ENCODE results near the gene MUC4. TPM values are rescaled to one million over a fixed set of nuclear protein-coding genes. Genes with fewer than 3 reads are reported as not detected.
"Not testable (repeated sequence)": the region's sequence is repeated elsewhere in the genome, so short reads cannot be mapped to it uniquely, and the experiment has no call there.

Gene MUC4
- total and polyA plus RNA-seq, 2 donors, result 0.14 to 1.3 TPM

GRCh38 chr3:195800240-195800639 lies 11.5 kb downstream of the MUC4 start:
- DNase-seq (ENCODE audit: low read depth in 6 of 9, low spot score in 9 of 9), result no peak
- H3K27ac ChIP-seq (ENCODE audit: low read depth in 1 of 2, low read length in 1 of 2), result no peak overlapping the region
- WGBS, result 98% methylated on average over 6 of the region's 6 CpGs
- no peak overlapping the region for H3K4me3 ChIP-seq (ENCODE audit: low read length in 2 of 2)
- no peaks in the 10 kb centered on the region for H3K36me3 ChIP-seq (ENCODE audit: control insufficient read depth in 2 of 2, insufficient read depth in 2 of 2, low read length in 1 of 2)
- peaks cover 32 to 46% of the 10 kb centered on the region in 2 donors for H3K4me1 ChIP-seq (ENCODE audit: control insufficient read depth in 2 of 2, insufficient read depth in 2 of 2, low read length in 2 of 2)
- no peaks in the 10 kb centered on the region for H3K9me3 ChIP-seq (ENCODE audit: control insufficient read depth in 2 of 2, insufficient read depth in 1 of 2, low read length in 1 of 2)
- H3K27me3 ChIP-seq (ENCODE audit: control insufficient read depth in 2 of 2, insufficient read depth in 1 of 2, low read length in 1 of 2), result peaks cover 0 to 10% of the 10 kb centered on the region in 2 donors

GRCh38 chr3:195796795-195797194 lies 14.9 kb downstream of the MUC4 start:
- Histone ChIP-seq H3K36me3 (ENCODE audit: control insufficient read depth in 2 of 2, insufficient read depth in 2 of 2, low read length in 1 of 2) (no peaks in the 10 kb centered on the region), H3K27ac (ENCODE audit: low read depth in 1 of 2, low read length in 1 of 2) (no peak overlapping the region), H3K27me3 (ENCODE audit: control insufficient read depth in 2 of 2, insufficient read depth in 1 of 2, low read length in 1 of 2) (peaks cover 0 to 6% of the 10 kb centered on the region in 2 donors), H3K9me3 (ENCODE audit: control insufficient read depth in 2 of 2, insufficient read depth in 1 of 2, low read length in 1 of 2) (no peaks in the 10 kb centered on the region), H3K4me3 (ENCODE audit: low read length in 2 of 2) (no peak overlapping the region), H3K4me1 (ENCODE audit: control insufficient read depth in 2 of 2, insufficient read depth in 2 of 2, low read length in 2 of 2) (peaks cover 3 to 11% of the 10 kb centered on the region in 2 donors)
- WGBS, result 98% methylated on average over 11 of the region's 11 CpGs
- DNase-seq (ENCODE audit: low read depth in 6 of 9, low spot score in 9 of 9), result no peak

- no peaks in the 10 kb centered on the region for H3K27me3 ChIP-seq (ENCODE audit: control insufficient read depth in 2 of 2, insufficient read depth in 1 of 2, low read length in 1 of 2)
- no peaks in the 10 kb centered on the region for H3K36me3 ChIP-seq (ENCODE audit: control insufficient read depth in 2 of 2, insufficient read depth in 2 of 2, low read length in 1 of 2)
- H3K4me3 ChIP-seq (ENCODE audit: low read length in 2 of 2), result no peak overlapping the region
- 93% methylated on average over 8 of the region's 8 CpGs for WGBS
- H3K4me1 ChIP-seq (ENCODE audit: control insufficient read depth in 2 of 2, insufficient read depth in 2 of 2, low read length in 2 of 2), result no peaks in the 10 kb centered on the region
- DNase-seq (ENCODE audit: low read depth in 6 of 9, low spot score in 9 of 9), result no peak
- H3K27ac ChIP-seq (ENCODE audit: low read depth in 1 of 2, low read length in 1 of 2), result no peak overlapping the region
- H3K9me3 ChIP-seq (ENCODE audit: control insufficient read depth in 2 of 2, insufficient read depth in 1 of 2, low read length in 1 of 2), result no peaks in the 10 kb centered on the region
These were observed 17.0 kb downstream of the MUC4 start for GRCh38 chr3:195794708-195795107.

- WGBS, result 82% methylated on average over 6 of the region's 6 CpGs
- H3K4me1 ChIP-seq (ENCODE audit: control insufficient read depth in 2 of 2, insufficient read depth in 2 of 2, low read length in 2 of 2); DNase-seq (ENCODE audit: low read depth in 6 of 9, low spot score in 9 of 9); H3K9me3 ChIP-seq (ENCODE audit: control insufficient read depth in 2 of 2, insufficient read depth in 1 of 2, low read length in 1 of 2); H3K27ac ChIP-seq (ENCODE audit: low read depth in 1 of 2, low read length in 1 of 2); H3K36me3 ChIP-seq (ENCODE audit: control insufficient read depth in 2 of 2, insufficient read depth in 2 of 2, low read length in 1 of 2); H3K4me3 ChIP-seq (ENCODE audit: low read length in 2 of 2); H3K27me3 ChIP-seq (ENCODE audit: control insufficient read depth in 2 of 2, insufficient read depth in 1 of 2, low read length in 1 of 2): not testable (repeated sequence)
These were observed 19.1 kb downstream of the MUC4 start for GRCh38 chr3:195792621-195793020.

- Histone ChIP-seq H3K4me1 (ENCODE audit: control insufficient read depth in 2 of 2, insufficient read depth in 2 of 2, low read length in 2 of 2) (no peaks in the 10 kb centered on the region), H3K9me3 (ENCODE audit: control insufficient read depth in 2 of 2, insufficient read depth in 1 of 2, low read length in 1 of 2) (peaks cover 0 to 6% of the 10 kb centered on the region in 2 donors), H3K36me3 (ENCODE audit: control insufficient read depth in 2 of 2, insufficient read depth in 2 of 2, low read length in 1 of 2) (no peaks in the 10 kb centered on the region), H3K27me3 (ENCODE audit: control insufficient read depth in 2 of 2, insufficient read depth in 1 of 2, low read length in 1 of 2) (no peaks in the 10 kb centered on the region), H3K27ac (ENCODE audit: low read depth in 1 of 2, low read length in 1 of 2) (no peak overlapping the region), H3K4me3 (ENCODE audit: low read length in 2 of 2) (no peak overlapping the region)
- no peak for DNase-seq (ENCODE audit: low read depth in 6 of 9, low spot score in 9 of 9)
- WGBS, result 90% methylated on average over 4 of the region's 4 CpGs
These were observed 20.8 kb downstream of the MUC4 start for GRCh38 chr3:195790901-195791300.

- 94% methylated on average over 26 of the region's 26 CpGs for WGBS
- Histone ChIP-seq H3K9me3 (ENCODE audit: control insufficient read depth in 2 of 2, insufficient read depth in 1 of 2, low read length in 1 of 2) (peaks cover 0 to 17% of the 10 kb centered on the region in 2 donors), H3K27ac (ENCODE audit: low read depth in 1 of 2, low read length in 1 of 2) (no peak overlapping the region)
These were observed 22.8 kb downstream of the MUC4 start for GRCh38 chr3:195788711-195789581.

GRCh38 chr3:195785781-195786405 lies 25.8 kb downstream of the MUC4 start:
- not testable (repeated sequence) for DNase-seq (ENCODE audit: low read depth in 6 of 9, low spot score in 9 of 9); H3K27ac ChIP-seq (ENCODE audit: low read depth in 1 of 2, low read length in 1 of 2); H3K4me3 ChIP-seq (ENCODE audit: low read length in 2 of 2); H3K4me1 ChIP-seq (ENCODE audit: control insufficient read depth in 2 of 2, insufficient read depth in 2 of 2, low read length in 2 of 2); H3K27me3 ChIP-seq (ENCODE audit: control insufficient read depth in 2 of 2, insufficient read depth in 1 of 2, low read length in 1 of 2); H3K36me3 ChIP-seq (ENCODE audit: control insufficient read depth in 2 of 2, insufficient read depth in 2 of 2, low read length in 1 of 2)
- peaks cover under 1 to 21% of the 10 kb centered on the region in 2 donors for H3K9me3 ChIP-seq (ENCODE audit: control insufficient read depth in 2 of 2, insufficient read depth in 1 of 2, low read length in 1 of 2)
- 87% methylated on average over 21 of the region's 21 CpGs for WGBS

More at GRCh38 chr3:195788711-195789581, 22.8 kb downstream of the MUC4 start:
- H3K4me1 ChIP-seq (ENCODE audit: control insufficient read depth in 2 of 2, insufficient read depth in 2 of 2, low read length in 2 of 2), result no peaks in the 10 kb centered on the region
- H3K36me3 ChIP-seq (ENCODE audit: control insufficient read depth in 2 of 2, insufficient read depth in 2 of 2, low read length in 1 of 2), result no peaks in the 10 kb centered on the region
- H3K4me3 ChIP-seq (ENCODE audit: low read length in 2 of 2), result no peak overlapping the region
- H3K27me3 ChIP-seq (ENCODE audit: control insufficient read depth in 2 of 2, insufficient read depth in 1 of 2, low read length in 1 of 2), result no peaks in the 10 kb centered on the region
- no peak for DNase-seq (ENCODE audit: low read depth in 6 of 9, low spot score in 9 of 9)

GRCh38 chr3:195784031-195784430 lies 27.7 kb downstream of the MUC4 start:
- not testable (repeated sequence) for H3K4me1 ChIP-seq (ENCODE audit: control insufficient read depth in 2 of 2, insufficient read depth in 2 of 2, low read length in 2 of 2); H3K4me3 ChIP-seq (ENCODE audit: low read length in 2 of 2); DNase-seq (ENCODE audit: low read depth in 6 of 9, low spot score in 9 of 9); H3K27me3 ChIP-seq (ENCODE audit: control insufficient read depth in 2 of 2, insufficient read depth in 1 of 2, low read length in 1 of 2); H3K27ac ChIP-seq (ENCODE audit: low read depth in 1 of 2, low read length in 1 of 2); H3K36me3 ChIP-seq (ENCODE audit: control insufficient read depth in 2 of 2, insufficient read depth in 2 of 2, low read length in 1 of 2)
- WGBS, result 92% methylated on average over 14 of the region's 14 CpGs
- peaks cover 3 to 24% of the 10 kb centered on the region in 2 donors for H3K9me3 ChIP-seq (ENCODE audit: control insufficient read depth in 2 of 2, insufficient read depth in 1 of 2, low read length in 1 of 2)

- WGBS, result 82% methylated on average over 12 of the region's 12 CpGs
- H3K9me3 ChIP-seq (ENCODE audit: control insufficient read depth in 2 of 2, insufficient read depth in 1 of 2, low read length in 1 of 2), result peaks cover 3 to 29% of the 10 kb centered on the region in 2 donors
- H3K4me3 ChIP-seq (ENCODE audit: low read length in 2 of 2); H3K4me1 ChIP-seq (ENCODE audit: control insufficient read depth in 2 of 2, insufficient read depth in 2 of 2, low read length in 2 of 2); H3K36me3 ChIP-seq (ENCODE audit: control insufficient read depth in 2 of 2, insufficient read depth in 2 of 2, low read length in 1 of 2); H3K27ac ChIP-seq (ENCODE audit: low read depth in 1 of 2, low read length in 1 of 2); H3K27me3 ChIP-seq (ENCODE audit: control insufficient read depth in 2 of 2, insufficient read depth in 1 of 2, low read length in 1 of 2); DNase-seq (ENCODE audit: low read depth in 6 of 9, low spot score in 9 of 9): not testable (repeated sequence)
These were observed 30.5 kb downstream of the MUC4 start for GRCh38 chr3:195781236-195781635.

All from thymus (tissue), 11 donors.